Hematopoietic multipotent progenitor cell treated with erythropoietin and hydrocortisone succinate and interleukin-3 and kit ligand, for 6 days (in vitro differentiated cells): ENCODE measurements around the gene HYAL4.

Experiments used
- DNase-seq: peaks from one replicate; pipeline ENCODE4 v3.0.0-alpha.2; 2015

HYAL4 gene

GRCh38 chr7:123917878-123918277, 72.9 kb downstream of the HYAL4 start:
- DNase-seq = no peak

DNA sequence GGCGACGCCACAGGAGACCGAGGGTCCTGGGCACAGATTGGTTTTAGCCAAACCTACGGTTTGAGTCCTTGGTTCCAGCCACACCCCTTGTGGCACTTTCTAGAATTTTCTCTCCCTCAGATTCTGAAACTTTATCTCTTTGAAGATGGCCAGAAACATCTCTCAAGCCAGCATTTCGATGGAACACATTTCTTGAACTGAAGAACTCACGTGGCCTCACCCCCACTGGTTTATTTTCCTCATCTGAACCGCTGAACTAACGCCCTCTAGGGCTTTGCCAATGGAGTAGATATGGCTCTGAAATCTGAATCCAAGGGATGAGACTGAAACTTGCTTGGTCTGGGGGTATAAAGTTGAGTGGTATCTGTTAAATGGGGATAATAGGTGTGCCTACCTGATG, 73.3 kb downstream of the HYAL4 start:
- DNase-seq = no peak

DNA sequence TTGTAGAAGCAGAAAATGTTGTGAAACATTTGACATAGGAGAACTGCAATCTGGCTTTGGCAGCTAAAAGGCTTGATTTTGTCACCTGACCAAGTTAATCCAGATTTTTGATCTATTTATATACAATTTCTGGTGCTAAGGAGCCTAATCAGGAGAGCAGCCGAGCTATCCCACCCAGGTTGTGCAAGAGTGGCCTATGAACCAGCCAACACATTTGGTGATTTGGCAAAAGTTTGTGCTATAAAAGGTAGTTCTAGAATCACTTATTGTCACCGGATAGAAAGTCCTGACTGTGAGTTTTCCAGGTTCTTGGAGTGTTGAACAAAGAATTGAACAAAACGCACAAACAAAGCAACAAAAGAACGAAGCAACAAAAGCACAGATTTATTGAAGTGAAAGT, 78.6 kb downstream of the HYAL4 start:
- no peak for DNase-seq

DNA sequence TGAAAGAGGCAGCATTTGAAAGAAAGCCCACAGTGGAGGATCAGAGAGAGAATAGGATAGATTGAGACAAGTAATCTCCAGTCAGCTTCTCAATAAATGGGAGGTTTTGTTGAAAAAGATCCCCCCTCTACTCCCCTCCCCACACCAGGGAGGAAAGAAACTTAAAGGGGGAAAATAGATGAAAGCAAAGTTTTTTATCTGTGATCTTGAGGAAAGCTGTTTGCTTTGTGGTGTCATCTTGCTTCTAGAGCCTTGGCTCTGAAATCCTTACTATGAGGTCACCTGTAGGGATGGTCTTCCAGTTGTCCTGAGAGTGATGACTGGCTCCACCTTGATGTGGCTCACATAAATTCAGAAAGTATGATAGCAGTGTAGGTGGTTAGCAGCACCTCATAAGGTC, 80.0 kb downstream of the HYAL4 start, which contains the start of gene SPAM1:
SPAM1 (plus strand) TSS at position 301 of the 400 bp plus-strand sequence. CDS start 28,330 bp downstream, outside the sequence.
- no peak for DNase-seq
